Subcutaneous adipose tissue (tissue), 4 donors: ENCODE measurements around the gene GOLGA8F. TPM values are rescaled to one million over a fixed set of nuclear protein-coding genes. Genes with fewer than 3 reads are reported as not detected.
"Not testable (repeated sequence)": the region's sequence is repeated elsewhere in the genome, so short reads cannot be mapped to it uniquely, and the experiment has no call there.

ENCODE experiments used
- CTCF ChIP-seq: fragments of 450-650 bp; IDR thresholded peaks from one replicate; pipeline ENCODE4 v1.5.1; 2016; ENCODE audit warnings: low read depth, mild to moderate bottlenecking, control low read depth, antibody characterized with exemption, moderate library complexity
- small RNA-seq: library from RNA; depleted of rRNA; stranded (forward); fragments of <200 nt; gene quantifications from one replicate; pipeline ENCODE3, GENCODE V24; 2016
- total RNA-seq, 4 donors: library from RNA; depleted of rRNA; stranded (reverse); fragments of >200 nt; gene quantifications; one replicate each; pipeline ENCODE4 v1.1.0, GENCODE V29; 2016

Gene GOLGA8F
- total RNA-seq = not detected

GRCh38 chr15:28378364-28378763 is at the start of gene GOLGA8F:
Gene GOLGA8F, plus strand, starts transcription at chr15:28378664. Its CDS starts 98 bp downstream, at chr15:28378762.
- not testable (repeated sequence) for TF ChIP-seq CTCF

GRCh38 chr15:28357984-28358383 is 20.5 kb upstream of the GOLGA8F start, which contains the start of gene GOLGA6L24:
Gene GOLGA6L24, minus strand, starts transcription at chr15:28358084. Its CDS starts 61 bp downstream, at chr15:28358023.
- TF ChIP-seq CTCF = not testable (repeated sequence)

Small RNA genes lying within 50 kb of the gene (small RNA-seq; reads per million reads assigned to genes)
- gene AC091304.5 = not detected
- gene AC091304.6 = not detected
- not detected for gene AC091304.9
- gene MIR4509-2 = not detected
- gene RN7SL238P = not detected

Other genes with a start within 250 kb of the GOLGA8F start
- 10 to 100 TPM; 41.5 to 73.8 (median 50.7) TPM for gene HERC2, start 56.5 kb upstream of the GOLGA8F start, total RNA-seq
- not detected for gene GOLGA6L24, start 20.6 kb upstream of the GOLGA8F start, total RNA-seq
- not detected for gene GOLGA8G, start 154.3 kb downstream of the GOLGA8F start, total RNA-seq
- gene GOLGA6L25, start 174.9 kb downstream of the GOLGA8F start, total RNA-seq = not detected